NCI-H748 (cell line): ENCODE measurements around the gene FCGR2B.
"Not testable (repeated sequence)": the region's sequence is repeated elsewhere in the genome, so short reads cannot be mapped to it uniquely, and the experiment has no call there.

Experiments
- DNase-seq: peaks from one replicate; lab custom pipeline; 2025; ENCODE audit not compliant: unreplicated experiment; lab: John Stamatoyannopoulos, UW

Gene FCGR2B

DNA sequence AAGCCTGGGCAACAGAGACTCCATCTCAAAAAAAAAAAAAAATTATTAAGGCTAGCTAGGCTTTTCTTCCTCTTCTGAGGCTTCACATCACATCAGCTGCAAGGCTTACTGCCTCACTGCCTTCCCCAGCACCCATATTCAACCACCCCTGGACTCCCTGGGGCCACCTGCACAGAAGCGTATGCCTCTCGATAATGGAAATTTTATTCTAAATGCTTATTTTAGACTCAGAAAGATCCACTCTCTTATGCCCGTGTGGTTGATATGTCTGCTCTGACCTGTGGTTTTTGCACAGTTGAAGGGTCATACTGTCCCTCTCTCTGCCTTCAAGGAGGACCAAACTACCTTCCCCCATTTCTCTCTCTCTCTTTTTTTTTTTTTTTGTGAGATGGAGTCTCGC is 42.6 kb downstream of the FCGR2B start:
- DNase-seq, result no peak

DNA sequence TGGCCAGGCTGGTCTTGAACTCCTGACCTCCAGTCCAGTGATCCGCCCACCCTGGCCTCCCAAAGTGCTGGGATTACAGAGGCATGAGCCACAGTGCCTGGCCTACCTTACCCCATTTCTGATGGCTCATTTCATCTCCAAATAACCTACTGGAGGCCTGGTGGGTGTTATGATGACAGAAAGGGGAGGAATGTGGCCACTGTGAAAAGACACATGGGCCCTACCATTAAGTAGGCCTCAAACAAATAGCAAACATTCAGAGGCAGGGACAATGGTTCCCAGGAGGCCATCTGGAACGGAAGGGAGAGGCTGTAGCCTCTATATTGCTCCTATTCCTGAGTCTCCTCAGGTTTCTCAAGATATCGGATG is 43.2 kb downstream of the FCGR2B start:
- DNase-seq, result no peak

DNA sequence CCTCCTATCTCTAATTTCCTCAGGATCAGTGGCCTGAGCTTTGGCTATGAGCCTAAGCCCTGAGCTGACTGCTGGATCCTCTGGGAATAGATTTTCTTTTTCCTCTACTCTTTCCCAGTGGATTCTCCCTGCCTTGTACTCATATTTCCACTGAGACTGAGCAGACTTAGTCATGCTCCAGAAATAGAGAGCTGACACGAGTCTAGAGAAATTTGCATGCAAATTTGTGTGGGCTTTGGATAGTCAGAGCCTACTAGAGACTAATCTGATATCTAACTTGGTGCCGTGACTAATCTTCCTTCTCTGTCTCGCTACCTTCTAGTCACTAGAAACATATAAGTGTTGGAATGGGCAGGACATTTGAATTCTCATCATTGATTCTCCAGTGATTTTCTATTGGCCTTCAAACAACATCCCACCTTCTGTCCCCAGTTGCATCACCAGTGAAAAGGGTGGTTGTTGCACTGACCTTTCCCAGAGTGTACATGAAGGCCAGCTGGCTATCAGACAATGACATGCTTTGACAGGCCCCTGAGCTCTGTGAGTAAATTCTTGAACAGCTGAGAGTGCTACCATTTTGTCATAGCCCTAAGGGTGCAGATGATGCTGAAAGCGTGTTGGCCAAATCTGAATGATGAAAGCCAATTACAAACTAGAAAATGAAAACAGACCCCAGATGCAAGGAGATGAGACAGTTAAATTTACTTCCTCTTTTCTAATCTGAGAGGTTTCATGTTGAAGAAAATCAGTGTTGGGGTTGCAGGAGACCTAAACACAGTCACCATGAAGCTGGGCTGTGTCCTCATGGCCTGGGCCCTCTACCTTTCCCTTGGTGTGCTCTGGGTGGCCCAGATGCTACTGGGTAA is 43.8 kb downstream of the FCGR2B start, which contains the start of gene FCRLA:
FCRLA (plus strand) TSS at position 748 of the 866 bp plus-strand sequence; CDS start at position 784, 36 bp downstream.
- DNase-seq, result no peak

DNA sequence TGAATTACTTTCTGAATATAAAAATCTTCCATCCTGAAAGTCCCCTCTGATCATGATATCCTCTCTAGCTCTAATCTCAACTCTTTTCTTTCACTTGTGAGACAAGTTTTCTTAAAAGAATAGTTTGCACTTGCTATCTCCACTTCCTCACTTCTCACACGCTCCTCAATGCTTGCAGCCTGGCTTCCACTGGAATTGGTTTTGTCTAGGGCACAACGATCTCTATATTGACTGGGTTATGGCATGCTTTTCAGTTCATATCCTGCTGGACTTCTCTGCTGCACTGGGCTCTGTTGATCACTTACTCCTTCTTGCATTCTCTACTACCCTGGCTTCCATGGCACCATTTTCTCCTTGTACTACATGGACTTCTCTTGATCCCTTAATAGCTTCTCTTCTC is 44.6 kb downstream of the FCGR2B start:
- no peak for DNase-seq

DNA sequence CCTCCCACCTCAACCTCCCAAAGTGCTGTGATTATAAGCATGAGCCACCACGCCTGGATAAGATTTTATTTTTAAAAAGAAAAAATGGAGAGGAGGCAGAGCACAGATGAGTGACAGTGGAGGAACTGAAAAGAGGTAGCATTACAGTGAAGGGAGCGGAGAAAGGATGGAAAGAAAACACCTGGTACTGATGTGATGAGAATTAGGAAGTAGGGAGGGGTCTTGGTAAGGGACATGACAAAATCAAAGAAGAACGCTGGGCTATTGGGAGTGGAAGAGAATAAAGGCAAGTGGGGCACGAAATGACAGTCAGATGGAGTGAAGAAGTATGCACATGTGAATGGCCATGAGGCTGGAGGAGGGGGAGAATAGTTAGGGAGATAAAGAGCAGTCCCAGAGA is 46.4 kb downstream of the FCGR2B start:
- DNase-seq, result no peak

DNA sequence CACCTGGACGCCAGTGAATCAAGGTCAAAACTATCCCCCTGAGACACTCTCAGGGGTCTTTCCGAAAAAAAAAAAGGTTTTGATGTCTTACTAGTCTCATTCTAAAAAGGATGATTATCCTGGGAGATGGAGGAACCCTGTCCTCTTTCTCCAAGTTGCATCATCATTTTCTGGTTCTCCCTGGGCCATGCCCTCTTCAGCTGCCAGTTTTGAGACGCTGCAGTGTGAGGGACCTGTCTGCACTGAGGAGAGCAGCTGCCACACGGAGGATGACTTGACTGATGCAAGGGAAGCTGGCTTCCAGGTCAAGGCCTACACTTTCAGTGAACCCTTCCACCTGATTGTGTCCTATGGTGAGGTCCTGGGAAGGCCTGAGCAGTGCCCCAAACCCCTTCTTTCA is 47.6 kb downstream of the FCGR2B start:
- DNase-seq, result no peak

DNA sequence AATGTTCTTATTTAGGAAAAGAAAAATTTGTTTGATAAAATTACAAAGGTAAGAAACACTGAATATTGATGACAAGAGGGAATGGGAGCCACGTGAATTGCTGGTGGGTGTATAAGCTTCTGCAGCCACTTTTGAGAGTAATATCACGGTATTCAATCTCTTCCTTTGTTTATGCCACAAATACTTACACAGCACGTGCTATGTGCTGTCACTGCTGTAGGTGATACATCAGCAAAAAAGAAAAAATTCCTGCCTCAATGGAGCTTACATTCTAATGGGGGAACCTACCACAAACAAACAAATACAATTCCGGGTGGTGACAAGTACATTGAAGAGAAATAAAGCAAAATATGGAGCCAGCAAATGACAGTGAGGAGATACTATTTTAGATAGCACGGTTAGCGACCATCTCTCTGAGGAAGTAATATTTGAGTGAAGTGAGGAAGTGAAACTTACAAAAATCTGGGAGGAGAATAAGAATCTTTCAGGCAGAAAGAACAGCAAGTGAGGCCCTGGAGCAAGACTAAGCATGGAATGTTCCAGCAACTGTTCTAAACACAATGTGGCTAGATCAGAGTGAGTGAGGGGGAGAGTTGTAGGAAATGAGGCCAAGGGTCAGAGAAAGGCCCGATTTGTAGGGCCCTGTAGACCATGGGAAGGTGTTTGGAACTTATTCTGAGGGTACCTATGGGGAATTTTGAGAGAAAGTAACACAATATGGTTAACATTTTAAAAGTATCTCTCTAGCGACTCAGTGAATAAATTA is 55.8 kb downstream of the FCGR2B start:
- no peak for DNase-seq

DNA sequence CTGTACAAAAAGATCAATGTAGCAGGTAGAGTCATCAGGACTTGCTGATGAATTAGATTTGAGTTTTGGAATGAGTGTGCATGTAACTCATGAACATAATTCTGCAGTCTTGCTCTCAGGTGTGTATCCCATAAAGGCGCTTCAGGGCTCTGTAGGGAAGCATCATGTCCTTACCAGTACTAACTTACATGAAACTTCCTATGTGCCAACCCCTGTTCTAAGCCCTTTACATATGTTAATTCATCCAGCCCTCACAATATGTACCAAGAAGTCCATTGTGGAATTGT is 56.3 kb downstream of the FCGR2B start:
- no peak for DNase-seq

DNA sequence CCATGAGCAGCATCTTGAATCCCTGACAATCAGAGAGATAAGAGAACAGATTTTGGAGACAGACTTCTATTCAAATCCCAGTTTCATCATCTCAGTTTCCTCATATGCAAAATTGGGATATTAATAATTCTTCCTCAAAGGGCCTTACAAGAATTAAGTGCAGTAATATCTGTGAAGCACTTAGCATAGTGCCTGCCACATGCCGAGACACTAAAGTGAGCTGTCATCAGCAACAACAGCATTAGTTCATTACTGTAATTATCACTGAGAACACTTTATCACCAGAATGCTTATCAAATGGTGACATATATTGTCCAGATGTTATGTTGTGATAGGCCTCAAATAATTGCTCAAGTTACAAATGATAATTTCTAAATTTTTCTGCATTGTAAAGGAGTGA is 57.5 kb downstream of the FCGR2B start:
- DNase-seq, result no peak

DNA sequence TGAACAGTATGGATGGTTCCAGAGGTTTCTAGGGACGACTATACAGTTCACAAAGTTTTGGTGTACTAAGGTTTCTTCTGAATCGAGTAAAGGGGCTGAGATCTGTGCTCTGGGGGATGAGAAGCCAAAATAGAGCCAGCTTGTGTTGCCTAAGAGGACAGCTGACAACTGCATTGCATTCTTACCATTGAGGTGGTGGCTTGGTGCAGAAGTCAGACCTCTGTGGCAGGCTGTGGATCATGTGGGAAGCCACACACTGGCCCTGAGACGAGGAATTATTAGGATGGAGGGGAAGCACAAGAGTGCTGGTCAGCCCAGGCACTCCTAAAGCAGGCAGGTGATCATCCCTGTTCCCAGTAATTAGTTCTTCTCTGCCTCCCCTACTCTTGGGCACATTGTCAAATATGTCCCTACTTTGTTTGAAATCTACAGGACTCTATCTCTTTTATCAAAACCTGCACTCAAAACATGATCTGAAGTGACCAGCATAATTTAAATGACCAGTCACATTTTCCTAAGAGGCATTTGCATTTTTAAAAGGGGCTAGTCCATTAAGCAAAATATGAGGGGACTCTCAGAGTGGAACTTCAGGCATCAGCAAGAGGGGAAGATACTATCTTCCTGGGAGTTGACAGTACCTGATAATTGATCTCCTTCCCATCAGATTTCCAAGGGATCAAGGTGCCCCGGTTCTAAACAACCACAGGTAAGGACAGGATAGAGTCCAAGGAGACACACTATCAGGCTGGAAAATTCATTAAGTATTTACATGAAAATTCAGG is 58.2 kb downstream of the FCGR2B start, which contains the start of gene FCRLB:
FCRLB (plus strand) TSS at position 589 of the 782 bp plus-strand sequence. CDS start 1,129 bp downstream, outside the sequence.
- no peak for DNase-seq

DNA sequence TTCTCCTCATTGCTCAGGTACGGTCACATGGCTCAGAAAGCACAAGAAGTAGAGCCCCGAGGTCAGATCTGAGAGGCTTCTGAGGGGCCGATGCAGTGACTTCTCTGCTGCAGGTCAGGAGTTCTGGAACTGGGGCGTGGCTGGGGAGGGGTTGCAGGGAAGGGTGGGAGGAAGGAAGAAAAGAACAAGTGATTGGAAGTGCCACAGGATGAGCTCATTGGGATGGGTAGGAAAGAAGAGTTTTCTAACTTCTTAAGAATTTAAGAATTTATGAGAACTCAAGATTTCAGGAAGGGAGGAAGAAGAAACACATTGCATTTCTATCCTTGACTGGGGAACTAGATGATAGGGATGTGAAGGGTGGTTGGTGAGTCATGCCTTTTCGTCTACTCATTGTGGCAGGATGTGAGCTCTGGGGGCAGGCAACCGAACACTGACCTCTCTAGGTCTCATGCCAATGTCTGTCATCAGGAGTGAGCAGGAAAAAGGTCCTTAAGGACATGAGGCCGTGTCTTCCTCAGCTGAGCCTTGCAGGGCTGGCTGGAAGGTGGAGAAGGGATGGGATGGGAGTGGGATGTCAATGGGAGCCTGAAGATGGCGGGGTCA is 58.9 kb downstream of the FCGR2B start:
- DNase-seq, result no peak

DNA sequence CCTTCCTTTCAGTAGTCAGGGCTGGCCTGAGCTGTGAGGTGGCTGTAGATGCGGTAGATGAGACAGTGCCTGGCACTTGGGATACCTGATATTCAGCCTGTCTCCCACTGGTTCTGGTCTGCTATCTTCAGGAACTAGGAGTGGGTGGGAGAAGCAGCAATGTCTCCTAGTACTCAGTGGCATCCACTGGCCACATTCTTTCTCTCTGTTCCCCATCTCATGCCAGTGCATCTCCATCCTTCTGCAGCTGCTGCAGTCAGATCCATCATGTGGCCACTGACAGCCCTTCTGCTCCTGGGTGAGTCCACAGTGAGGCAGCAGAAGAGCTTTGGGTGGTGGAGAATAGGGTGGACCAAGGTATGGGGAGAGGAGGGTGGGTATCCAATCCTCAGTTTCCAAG is 59.5 kb downstream of the FCGR2B start:
- no peak for DNase-seq

DNA sequence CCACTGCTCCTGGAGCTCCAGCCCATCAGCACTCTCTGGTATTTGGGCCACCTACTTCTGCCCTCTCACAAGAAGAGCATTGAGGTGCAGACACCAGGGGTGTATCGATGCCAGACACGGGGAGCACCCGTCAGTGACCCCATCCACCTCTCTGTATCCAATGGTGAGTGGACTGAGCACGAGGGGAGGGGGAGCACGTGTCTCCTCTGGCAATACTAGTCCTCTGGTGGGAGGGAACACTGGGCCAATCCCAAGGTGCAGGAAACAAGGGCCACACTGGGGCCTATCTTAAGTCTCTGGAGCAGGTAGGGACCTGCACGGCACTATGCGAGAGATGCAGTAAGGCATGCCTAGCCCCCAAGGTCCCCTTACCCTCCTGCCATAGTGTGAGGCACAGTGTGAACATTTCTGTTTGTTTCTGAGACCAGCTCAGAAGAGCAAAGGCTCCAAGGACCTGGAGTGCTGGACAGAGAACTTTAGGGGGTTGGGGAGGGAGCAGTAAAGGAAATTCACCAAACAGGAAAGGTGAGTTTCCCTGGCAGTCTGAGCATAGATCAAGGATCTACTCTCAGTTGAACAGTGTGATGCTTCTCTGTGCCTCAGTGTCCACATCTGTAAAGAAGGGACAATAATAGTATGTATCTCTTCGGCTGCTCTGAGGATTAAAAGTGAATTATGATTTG is 60.7 kb downstream of the FCGR2B start:
- no peak for DNase-seq

DNA sequence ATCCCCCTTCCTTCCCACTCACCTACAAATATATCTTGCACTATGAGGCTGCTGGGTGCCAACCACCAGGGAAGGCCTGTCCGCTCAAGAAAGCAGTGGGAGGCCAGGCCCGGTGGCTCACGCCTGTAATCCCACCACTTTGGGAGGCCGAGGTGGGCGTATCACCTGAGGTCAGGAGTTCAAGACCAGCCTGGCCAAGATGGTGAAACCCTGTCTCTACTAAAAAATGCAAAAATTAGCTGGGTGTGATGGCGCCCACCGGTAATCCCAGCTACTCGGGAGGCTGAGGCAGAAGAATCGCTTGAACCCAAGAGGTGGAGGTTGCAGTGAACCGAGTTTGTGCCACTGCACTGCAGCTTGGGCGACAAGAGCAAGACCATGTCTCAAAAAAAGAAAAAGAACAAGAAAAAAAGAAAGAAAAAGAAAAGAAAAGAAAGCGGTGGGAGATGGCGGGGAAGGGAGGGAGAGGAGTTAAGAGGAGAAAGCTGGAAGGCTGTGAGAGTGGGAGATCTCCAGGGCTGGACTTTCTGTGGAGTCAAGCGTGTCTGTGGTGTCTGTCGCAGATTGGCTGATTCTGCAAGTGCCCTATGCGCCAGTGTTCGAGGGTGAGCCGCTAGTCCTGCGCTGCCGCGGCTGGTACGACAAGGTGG is 62.4 kb downstream of the FCGR2B start:
- DNase-seq, result not testable (repeated sequence)

DNA sequence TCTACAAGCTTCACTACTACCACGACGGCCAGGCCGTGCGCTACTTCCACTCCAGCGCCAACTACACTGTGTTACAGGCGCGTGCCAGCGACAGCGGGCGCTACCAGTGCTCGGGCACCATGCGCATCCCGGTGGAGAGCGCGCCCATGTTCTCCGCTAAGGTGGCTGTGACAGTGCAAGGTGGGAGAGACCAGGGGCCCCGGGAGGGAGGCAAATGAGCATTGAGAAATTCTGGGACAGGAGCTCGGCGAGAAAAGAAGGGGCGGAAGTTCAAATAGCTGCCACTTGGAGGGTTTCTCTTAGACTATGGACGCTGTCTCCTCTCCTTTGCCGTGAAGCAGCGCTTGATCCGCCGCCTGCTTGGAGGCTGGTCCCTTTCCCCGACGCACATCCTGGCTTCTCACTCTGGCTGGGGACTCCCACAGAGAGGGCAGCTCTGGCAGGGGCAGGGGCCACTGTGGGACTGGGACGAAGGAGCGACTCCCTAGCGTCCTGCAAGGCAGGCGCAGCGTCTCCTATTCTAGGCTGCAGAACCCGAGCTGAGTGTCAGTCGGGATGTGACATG is 63.0 kb downstream of the FCGR2B start:
- DNase-seq, result peak; percentile 69

DNA sequence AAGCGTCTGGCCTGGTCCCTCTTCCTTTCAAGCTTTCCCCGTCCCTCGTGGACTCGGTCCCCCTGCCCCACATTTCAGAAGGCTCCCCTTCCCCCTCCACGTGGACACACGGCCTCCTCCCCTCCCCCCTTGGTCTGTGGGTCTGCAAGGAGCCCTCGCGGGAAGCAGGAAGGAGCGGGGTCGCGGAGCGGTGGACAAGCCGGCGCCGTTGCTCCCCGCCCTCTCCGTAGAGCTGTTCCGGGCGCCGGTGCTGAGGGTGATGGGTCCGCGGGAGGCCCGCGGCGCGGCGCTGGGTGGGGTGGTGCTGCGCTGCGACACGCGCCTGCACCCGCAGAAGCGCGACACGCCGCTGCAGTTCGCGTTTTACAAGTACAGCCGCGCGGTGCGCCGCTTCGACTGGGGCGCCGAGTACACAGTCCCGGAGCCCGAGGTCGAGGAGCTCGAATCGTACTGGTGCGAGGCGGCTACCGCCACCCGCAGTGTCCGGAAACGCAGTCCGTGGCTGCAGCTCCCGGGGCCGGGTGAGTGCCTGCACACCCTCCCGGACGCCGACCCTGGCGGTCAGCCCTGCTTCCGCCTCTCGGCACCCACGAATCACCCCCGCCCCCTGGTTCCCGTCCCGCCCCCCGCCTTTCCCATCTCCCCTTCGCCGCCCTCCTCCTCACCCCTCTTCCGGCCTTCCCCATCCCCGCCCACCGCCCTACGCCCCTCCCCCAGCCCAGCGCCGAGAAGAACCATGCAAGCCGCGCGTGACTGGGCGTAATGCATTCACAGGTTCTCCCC is 63.7 kb downstream of the FCGR2B start:
- peak; percentile 80 for DNase-seq

DNA sequence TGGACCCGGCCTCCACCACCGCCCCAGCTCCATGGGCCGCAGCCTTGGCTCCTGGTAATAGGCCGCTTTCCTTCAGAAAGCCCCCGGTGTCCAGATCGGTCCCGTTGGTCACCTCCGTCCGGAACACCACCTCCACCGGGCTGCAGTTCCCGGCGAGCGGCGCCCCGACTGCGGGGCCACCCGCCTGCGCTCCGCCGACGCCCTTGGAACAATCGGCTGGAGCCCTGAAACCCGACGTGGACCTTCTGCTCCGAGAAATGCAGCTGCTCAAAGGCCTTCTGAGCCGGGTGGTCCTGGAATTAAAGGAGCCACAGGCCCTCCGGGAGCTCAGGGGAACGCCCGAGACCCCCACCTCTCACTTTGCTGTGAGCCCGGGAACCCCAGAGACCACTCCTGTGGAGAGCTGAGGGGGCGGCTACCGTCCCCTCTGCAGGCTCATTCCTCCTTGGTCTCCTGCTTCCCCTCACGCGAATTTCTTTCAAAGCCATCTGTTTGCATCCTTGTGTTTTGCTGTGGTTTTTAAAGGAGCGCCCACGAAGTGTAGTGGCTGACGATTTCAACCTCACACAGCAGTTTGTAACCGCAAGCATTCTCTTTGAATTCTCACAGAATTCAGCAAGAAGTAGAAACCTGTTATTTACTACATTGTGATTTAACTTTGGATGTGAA is 64.4 kb downstream of the FCGR2B start:
- DNase-seq, result no peak
